ENCODE data around the gene CRIP1.
A peak's percentile ranks its signal among the peaks of the same experiment; 100 is the strongest.

CRIP1 gene

DNA sequence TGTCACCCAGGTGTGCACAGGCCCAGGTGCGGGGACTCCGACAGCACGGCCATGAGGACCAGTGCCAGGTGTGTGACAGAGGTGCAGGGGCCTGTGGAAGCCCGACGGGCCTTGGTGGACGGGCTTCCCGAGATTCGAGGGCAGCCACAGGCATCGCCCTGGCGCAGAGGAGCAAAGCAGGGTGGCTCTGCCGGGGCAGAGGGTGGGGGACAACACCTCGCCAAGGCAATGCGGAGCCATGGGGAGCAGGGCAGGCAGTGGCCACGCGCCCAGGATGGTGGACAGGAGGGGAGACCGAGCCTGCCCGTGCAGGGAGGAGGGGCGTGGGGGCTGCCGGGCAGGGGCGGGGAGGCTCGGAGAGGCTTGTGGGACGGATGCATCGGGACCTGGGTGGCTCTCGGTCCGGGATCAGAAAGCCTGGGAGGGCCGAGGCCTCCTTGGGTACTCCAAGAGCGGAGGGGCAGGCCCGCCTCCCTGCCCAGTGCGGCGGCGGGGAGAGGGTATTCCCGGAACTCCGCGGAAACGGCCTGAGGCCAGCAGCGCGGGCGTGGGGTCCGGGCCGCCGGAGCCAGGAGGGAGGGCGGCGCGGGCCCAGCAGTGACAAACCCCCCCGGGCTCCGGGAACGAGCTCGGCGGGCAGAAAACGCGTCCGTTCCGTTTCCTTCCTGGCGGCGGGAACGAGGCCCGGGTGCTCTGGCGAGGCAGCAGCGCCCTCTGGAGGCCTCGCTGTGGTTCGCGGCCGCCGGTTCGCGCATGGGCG, 41.3 kb downstream of the CRIP1 start:
- Histone ChIP-seq H2BK120ac (ENCODE audit: low read depth, low read length) (peak overlapping the region; percentile 96), H3K23ac (ENCODE audit: low read depth, low read length, poor library complexity) (peak overlapping the region; percentile 85), H3K79me1 (ENCODE audit: low read depth, low read length) (peaks cover 4% of the 10 kb centered on the region), H3K4ac (ENCODE audit: low read length) (peak overlapping the region; percentile 53), H3K4me2 (ENCODE audit: insufficient read depth, low read length, poor library complexity, severe bottlenecking) (peak overlapping the region; percentile 54), H2BK15ac (ENCODE audit: low read length) (peak overlapping the region; percentile 78), H3K4me3 (ENCODE audit: low read length in 2 of 2) (peak overlapping the region; percentile 49 to 69), H3K4me1 (ENCODE audit: control insufficient read depth in 2 of 2, insufficient read depth in 1 of 2, low read depth in 1 of 2, low read length in 2 of 2) (peaks cover 0 to 9% of the 10 kb centered on the region in 2 donors), H3K27me3 (ENCODE audit: control insufficient read depth in 3 of 3, insufficient read depth in 3 of 3, low read depth in 1 of 3, low read length in 3 of 3) (peaks cover 0 to 20% (median 10%) of the 10 kb centered on the region in 3 experiments), H3K9ac (ENCODE audit: low read depth, low read length, poor library complexity) (peak overlapping the region; percentile 84), H3K27ac (replicated peaks; ENCODE audit: low read length) (no peak overlapping the region), H2BK12ac (ENCODE audit: low read length) (peak overlapping the region; percentile 99), H4K91ac (ENCODE audit: low read depth, low read length, poor library complexity) (no peak overlapping the region), H3K9me3 (replicated peaks in 1 of 2; ENCODE audit: control insufficient read depth in 2 of 2, insufficient read depth in 1 of 2, low read depth in 1 of 2, low read length in 2 of 2) (peaks cover 0 to 19% of the 10 kb centered on the region in 2 donors), H3K36me3 (replicated peaks in 1 of 2; ENCODE audit: control insufficient read depth in 2 of 2, insufficient read depth in 2 of 2, low read length in 2 of 2) (no peaks in the 10 kb centered on the region), H2AK5ac (ENCODE audit: low read depth, low read length) (peak overlapping the region; percentile 86), H4K8ac (ENCODE audit: low read depth, low read length) (no peak overlapping the region), H2BK5ac (ENCODE audit: low read length) (peak overlapping the region; percentile 53), H2AFZ (ENCODE audit: low read length) (peak overlapping the region; percentile 92), H3K18ac (ENCODE audit: low read length) (peak overlapping the region; percentile 97), H3K14ac (ENCODE audit: low read length) (no peak overlapping the region)
- DNase-seq (ENCODE audit: low spot score): peak; percentile 57
- no CpG with 5 or more reads among the region's 67 CpGs for WGBS, 2 donors (ENCODE audit: extremely low coverage in 2 of 2, insufficient read length in 2 of 2, insufficient replicate concordance in 1 of 2)

DNA sequence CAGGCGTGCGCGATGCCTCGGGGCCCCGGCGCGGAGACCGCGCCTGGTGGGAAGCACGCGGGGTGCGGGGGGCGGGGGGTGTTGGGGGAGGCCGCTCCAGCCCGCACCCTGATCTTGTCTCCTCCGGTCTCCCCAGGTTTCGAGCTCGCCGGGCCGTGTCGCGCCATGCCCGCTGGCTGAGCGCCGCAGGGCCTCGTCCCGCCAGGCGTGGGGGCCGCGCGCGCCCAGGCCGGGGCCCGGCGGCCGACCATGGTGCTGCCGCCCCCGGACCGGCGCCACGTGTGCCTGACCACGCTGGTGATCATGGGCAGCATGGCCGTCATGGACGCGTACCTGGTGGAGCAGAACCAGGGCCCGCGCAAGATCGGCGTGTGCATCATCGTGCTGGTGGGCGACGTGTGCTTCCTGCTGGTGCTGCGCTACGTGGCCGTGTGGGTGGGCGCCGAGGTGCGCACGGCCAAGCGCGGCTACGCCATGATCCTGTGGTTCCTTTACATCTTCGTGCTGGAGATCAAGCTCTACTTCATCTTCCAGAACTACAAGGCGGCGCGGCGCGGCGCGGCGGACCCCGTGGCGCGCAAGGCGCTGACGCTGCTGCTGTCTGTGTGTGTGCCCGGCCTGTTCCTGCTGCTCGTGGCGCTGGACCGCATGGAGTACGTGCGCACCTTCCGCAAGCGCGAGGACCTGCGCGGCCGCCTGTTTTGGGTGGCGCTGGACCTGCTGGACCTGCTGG, 42.1 kb downstream of the CRIP1 start:
- H2BK5ac ChIP-seq (ENCODE audit: low read length): no peak overlapping the region
- no peak overlapping the region for H3K27ac ChIP-seq (replicated peaks; ENCODE audit: low read length)
- peak overlapping the region; percentile 64 for H2BK15ac ChIP-seq (ENCODE audit: low read length)
- H3K4me3 ChIP-seq (ENCODE audit: low read length in 2 of 2): peak overlapping the region in 1 of 2 donors; percentile 66
- peak overlapping the region; percentile 60 for H3K9ac ChIP-seq (ENCODE audit: low read depth, low read length, poor library complexity)
- no peak overlapping the region for H2AK5ac ChIP-seq (ENCODE audit: low read depth, low read length)
- H3K18ac ChIP-seq (ENCODE audit: low read length): no peak overlapping the region
- H2BK12ac ChIP-seq (ENCODE audit: low read length): peak overlapping the region; percentile 75
- H4K91ac ChIP-seq (ENCODE audit: low read depth, low read length, poor library complexity): no peak overlapping the region
- H3K4me1 ChIP-seq (ENCODE audit: control insufficient read depth in 2 of 2, insufficient read depth in 1 of 2, low read depth in 1 of 2, low read length in 2 of 2): peaks cover 0 to 9% of the 10 kb centered on the region in 2 donors
- H3K36me3 ChIP-seq (replicated peaks in 1 of 2; ENCODE audit: control insufficient read depth in 2 of 2, insufficient read depth in 2 of 2, low read length in 2 of 2): no peaks in the 10 kb centered on the region
- H2AFZ ChIP-seq (ENCODE audit: low read length): peak overlapping the region; percentile 92
- no CpG with 5 or more reads among the region's 89 CpGs for WGBS, 2 donors (ENCODE audit: extremely low coverage in 2 of 2, insufficient read length in 2 of 2, insufficient replicate concordance in 1 of 2)
- no peak overlapping the region for H2BK120ac ChIP-seq (ENCODE audit: low read depth, low read length)
- no peak for DNase-seq (ENCODE audit: low spot score)
- H3K9me3 ChIP-seq (replicated peaks in 1 of 2; ENCODE audit: control insufficient read depth in 2 of 2, insufficient read depth in 1 of 2, low read depth in 1 of 2, low read length in 2 of 2): peaks cover 0 to 23% of the 10 kb centered on the region in 2 donors
- H3K27me3 ChIP-seq (ENCODE audit: control insufficient read depth in 3 of 3, insufficient read depth in 3 of 3, low read depth in 1 of 3, low read length in 3 of 3): peaks cover 0 to 20% (median 18%) of the 10 kb centered on the region in 3 experiments
- H4K8ac ChIP-seq (ENCODE audit: low read depth, low read length): peak overlapping the region; percentile 3
- H3K14ac ChIP-seq (ENCODE audit: low read length): no peak overlapping the region
- H3K4ac ChIP-seq (ENCODE audit: low read length): no peak overlapping the region
- H3K23ac ChIP-seq (ENCODE audit: low read depth, low read length, poor library complexity): peak overlapping the region; percentile 65
- H3K4me2 ChIP-seq (ENCODE audit: insufficient read depth, low read length, poor library complexity, severe bottlenecking): peak overlapping the region; percentile 54
- H3K79me1 ChIP-seq (ENCODE audit: low read depth, low read length): peaks cover 4% of the 10 kb centered on the region

DNA sequence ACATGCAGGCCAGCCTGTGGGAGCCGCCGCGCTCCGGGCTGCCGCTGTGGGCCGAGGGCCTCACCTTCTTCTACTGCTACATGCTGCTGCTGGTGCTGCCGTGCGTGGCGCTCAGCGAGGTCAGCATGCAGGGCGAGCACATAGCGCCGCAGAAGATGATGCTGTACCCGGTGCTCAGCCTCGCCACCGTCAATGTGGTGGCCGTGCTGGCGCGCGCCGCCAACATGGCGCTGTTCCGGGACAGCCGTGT, 42.6 kb downstream of the CRIP1 start:
- Histone ChIP-seq H2BK15ac (ENCODE audit: low read length) (no peak overlapping the region), H3K9ac (ENCODE audit: low read depth, low read length, poor library complexity) (no peak overlapping the region), H3K23ac (ENCODE audit: low read depth, low read length, poor library complexity) (peak overlapping the region; percentile 65), H3K4me2 (ENCODE audit: insufficient read depth, low read length, poor library complexity, severe bottlenecking) (no peak overlapping the region), H3K27me3 (ENCODE audit: control insufficient read depth in 3 of 3, insufficient read depth in 3 of 3, low read depth in 1 of 3, low read length in 3 of 3) (peaks cover 0 to 23% (median 20%) of the 10 kb centered on the region in 3 experiments), H2BK5ac (ENCODE audit: low read length) (no peak overlapping the region), H2AK5ac (ENCODE audit: low read depth, low read length) (no peak overlapping the region), H3K14ac (ENCODE audit: low read length) (no peak overlapping the region), H2AFZ (ENCODE audit: low read length) (no peak overlapping the region), H3K79me1 (ENCODE audit: low read depth, low read length) (peaks cover 4% of the 10 kb centered on the region), H3K9me3 (replicated peaks in 1 of 2; ENCODE audit: control insufficient read depth in 2 of 2, insufficient read depth in 1 of 2, low read depth in 1 of 2, low read length in 2 of 2) (peaks cover 0 to 25% of the 10 kb centered on the region in 2 donors), H3K27ac (replicated peaks; ENCODE audit: low read length) (no peak overlapping the region), H4K8ac (ENCODE audit: low read depth, low read length) (peak overlapping the region; percentile 3), H3K36me3 (replicated peaks in 1 of 2; ENCODE audit: control insufficient read depth in 2 of 2, insufficient read depth in 2 of 2, low read length in 2 of 2) (no peaks in the 10 kb centered on the region), H3K4me3 (ENCODE audit: low read length in 2 of 2) (peak overlapping the region in 1 of 2 donors; percentile 48), H2BK120ac (ENCODE audit: low read depth, low read length) (no peak overlapping the region), H2BK12ac (ENCODE audit: low read length) (peak overlapping the region; percentile 75), H4K91ac (ENCODE audit: low read depth, low read length, poor library complexity) (no peak overlapping the region), H3K4ac (ENCODE audit: low read length) (no peak overlapping the region), H3K18ac (ENCODE audit: low read length) (no peak overlapping the region), H3K4me1 (ENCODE audit: control insufficient read depth in 2 of 2, insufficient read depth in 1 of 2, low read depth in 1 of 2, low read length in 2 of 2) (peaks cover 0 to 9% of the 10 kb centered on the region in 2 donors)
- WGBS, 2 donors (ENCODE audit: extremely low coverage in 2 of 2, insufficient read length in 2 of 2, insufficient replicate concordance in 1 of 2): no CpG with 5 or more reads among the region's 24 CpGs
- DNase-seq (ENCODE audit: low spot score): no peak

All from neuronal stem cell (in vitro differentiated cells).